B cell (primary cell): ENCODE data around the gene LRRC32. TPM values are rescaled to one million over a fixed set of nuclear protein-coding genes. Genes with fewer than 3 reads are reported as not detected.

Experiments
- ATAC-seq: fragments of 200-7000 bp; cut with Tn5 transposase; one replicate; pipeline ENCODE4 v1.10.0; 2021; ENCODE audit warnings: low read depth, mild to moderate bottlenecking, moderate number of reproducible peaks, moderate library complexity
- CTCF ChIA-PET: fragments of 350-600 bp; sonication (Branson Sonifier 250); formaldehyde crosslinking; loops from one replicate; lab custom pipeline; 2021; ENCODE audit warnings: antibody characterized with exemption, inconsistent platforms; lab: Charles Lee
- POLR2A ChIA-PET: fragments of 350-600 bp; sonication (Branson Sonifier 250); formaldehyde crosslinking; loops from one replicate; lab custom pipeline; 2021; ENCODE audit warnings: antibody characterized with exemption; lab: Charles Lee
- DNase-seq: peaks from one replicate; pipeline ENCODE4 v3.0.0; 2013
- H2AFZ ChIP-seq: 2 replicates; pipeline ENCODE4 v1.6.1; 2012; ENCODE audit warnings: mild to moderate bottlenecking, low read depth, low read length; ENCODE audit not compliant: insufficient read depth, poor library complexity, severe bottlenecking
- H3K27ac ChIP-seq, 2 donors: 1 replicate in 1 of 2; 2 replicates in 1 of 2; pipeline ENCODE4 v1.5.1; 2012 to 2013; ENCODE audit warnings: low read length in 2 of 2, mild to moderate bottlenecking in 2 of 2, moderate library complexity in 1 of 2
- H3K27me3 ChIP-seq, 4 experiments: fragments of 200-600 bp in 1 of 4; sonication (generic) in 1 of 4; replicated peaks in 1 of 4; 1 replicate in 2 of 4; 2 replicates in 2 of 4; pipeline versions ENCODE4 v1.6.1 to v1.7.0; 2013 to 2016; ENCODE audit warnings: low read length in 3 of 4, mild to moderate bottlenecking in 2 of 4, mixed read lengths in 1 of 4, moderate library complexity in 1 of 4; ENCODE audit not compliant: insufficient read depth in 4 of 4, control insufficient read depth in 3 of 4; ENCODE audit errors: control extremely low read depth in 1 of 4
- H3K36me3 ChIP-seq, 2 experiments: replicated peaks in 1 of 2; 1 replicate in 1 of 2; 2 replicates in 1 of 2; pipeline versions ENCODE4 v1.6.1 to v1.7.1; 2013; ENCODE audit warnings: low read length in 1 of 2; ENCODE audit not compliant: insufficient read depth in 2 of 2, control insufficient read depth in 1 of 2; ENCODE audit errors: control extremely low read depth in 1 of 2, extremely low read depth in 1 of 2
- H3K4me1 ChIP-seq, 2 donors: fragments of 200-600 bp in 1 of 2; sonication (generic) in 1 of 2; 1 replicate in 1 of 2; 2 replicates in 1 of 2; pipeline versions ENCODE4 v1.5.1 to v1.6.1; 2013 to 2017; ENCODE audit warnings: low read length in 2 of 2; ENCODE audit not compliant: control insufficient read depth in 2 of 2, insufficient read depth in 2 of 2
- H3K4me2 ChIP-seq: replicated peaks from 2 replicates; pipeline ENCODE3; 2012; ENCODE audit warnings: mild to moderate bottlenecking, low read depth, low read length; ENCODE audit not compliant: poor library complexity, severe bottlenecking
- H3K4me3 ChIP-seq, 5 experiments: fragments of 200-600 bp in 1 of 5; sonication (generic) in 1 of 5; 1 replicate in 3 of 5; 2 replicates in 2 of 5; pipeline versions ENCODE4 v1.5.1 to v1.7.0; 2011 to 2016; ENCODE audit warnings: low read length in 4 of 5, mild to moderate bottlenecking in 4 of 5, low read depth in 2 of 5, control low read depth in 1 of 5, moderate library complexity in 1 of 5; ENCODE audit not compliant: insufficient read depth in 1 of 5; ENCODE audit errors: control extremely low read depth in 1 of 5, extremely low read depth in 1 of 5
- H3K79me2 ChIP-seq: fragments of 200-600 bp; sonication (generic); one replicate; pipeline ENCODE4 v1.6.0; 2016; ENCODE audit warnings: low read length; ENCODE audit not compliant: control insufficient read depth, insufficient read depth
- H3K9ac ChIP-seq: fragments of 200-600 bp; sonication (generic); 2 replicates; pipeline ENCODE4 v1.6.1; 2017; ENCODE audit warnings: mild to moderate bottlenecking, low read length, moderate library complexity
- H3K9me3 ChIP-seq, 3 donors: one replicate each; pipeline versions ENCODE4 v1.6.1 to v1.7.1; 2013; ENCODE audit warnings: low read length in 2 of 3; ENCODE audit not compliant: control insufficient read depth in 2 of 3, insufficient read depth in 1 of 3; ENCODE audit errors: control extremely low read depth in 1 of 3
- H4K20me1 ChIP-seq: 2 replicates; pipeline ENCODE4 v1.6.0; 2012; ENCODE audit warnings: mild to moderate bottlenecking, low read length; ENCODE audit not compliant: insufficient read depth, control insufficient read depth, poor library complexity, severe bottlenecking
- H3K27ac Mint-ChIP-seq: one replicate; pipeline ENCODE4 v1.8.0; 2021; ENCODE audit warnings: mixed read lengths
- H3K27me3 Mint-ChIP-seq: one replicate; pipeline ENCODE4 v1.8.0; 2021; ENCODE audit warnings: mixed read lengths
- H3K4me1 Mint-ChIP-seq: one replicate; pipeline ENCODE4 v1.8.0; 2021; ENCODE audit warnings: mixed read lengths
- H3K4me3 Mint-ChIP-seq: one replicate; pipeline ENCODE4 v1.8.0; 2021; ENCODE audit warnings: mixed read lengths
- H3K9me3 Mint-ChIP-seq: one replicate; pipeline ENCODE4 v1.8.0; 2022; ENCODE audit warnings: mixed read lengths; ENCODE audit not compliant: insufficient read depth
- EZH2 ChIP-seq: IDR thresholded peaks from 2 replicates; pipeline ENCODE4 v1.6.1; 2012; ENCODE audit warnings: borderline replicate concordance, low read depth, mild to moderate bottlenecking, moderate library complexity, low read length; ENCODE audit not compliant: insufficient read depth, poor library complexity, severe bottlenecking
- WGBS: methylation state at CpG from one replicate; pipeline ENCODE4 v1.1.5; 2013; ENCODE audit warnings: missing lambda C conversion rate; ENCODE audit not compliant: insufficient coverage; 5-methylcytosine and 5-hydroxymethylcytosine counted together
- intact Hi-C: fragments of 100-400 bp; cut with micrococcal nuclease; formaldehyde crosslinking; loops from one replicate; pipeline ENCODE4 v1.10.0; 2022
- polyA plus RNA-seq: library from polyadenylated mRNA; depleted of rRNA; stranded (reverse); fragments of >200 nt; gene quantifications from 2 replicates; pipeline ENCODE4 v1.2.3, GENCODE V29; 2012
- total RNA-seq, 2 donors: library from RNA; stranded (reverse); fragments of 120-200 nt in 1 of 2; gene quantifications; 1 replicate in 1 of 2; 2 replicates in 1 of 2; pipeline versions ENCODE4 v1.2.3 to v1.2.4, GENCODE V29; 2013 to 2022
- TF ChIP-seq, protein P1 (sequence below): fragments of 200-600 bp; IDR thresholded peaks from one replicate; pipeline ENCODE4 v1.8.0; 2022; ENCODE audit warnings: antibody characterized with exemption, mild to moderate bottlenecking

Gene LRRC32
- total and polyA plus RNA-seq, 2 donors (not counting 1 experiment from before 2014, with no cell fraction given), result 0.60 to 1.4 TPM

DNA sequence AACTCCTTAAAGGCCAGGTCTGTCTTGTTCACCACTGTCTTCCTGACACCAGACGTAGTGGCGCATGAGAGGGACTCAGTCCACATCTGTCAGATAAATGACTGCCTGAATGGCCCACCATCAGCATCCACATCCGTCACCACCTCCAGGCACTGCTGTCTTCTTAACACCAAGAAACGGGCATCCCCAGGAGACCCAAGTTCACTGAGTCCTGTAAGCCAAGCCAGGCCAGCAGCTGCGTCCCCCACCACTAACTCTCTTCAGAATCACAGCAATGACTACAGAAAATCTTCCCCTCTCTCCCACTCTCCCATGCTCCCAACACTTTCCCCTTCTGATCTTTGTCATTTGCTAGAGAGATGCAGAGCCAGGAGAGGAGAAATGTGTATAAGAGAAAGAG is 47.3 kb upstream of the LRRC32 start:
- CTCF ChIA-PET, result interaction anchor here (1.3 kb wide), 1 partner anchor 8 kb away, joined by 3 read pairs; no protein-coding TSS in a partner anchor
- Mint-ChIP-seq H3K4me3 (no peak overlapping the region), H3K9me3 (no peaks in the 10 kb centered on the region), H3K4me1 (peaks cover 7% of the 10 kb centered on the region), H3K27ac (no peak overlapping the region), H3K27me3 (peaks cover 18% of the 10 kb centered on the region)
- H2AFZ ChIP-seq, result no peak overlapping the region
- no peak overlapping the region for H3K4me2 ChIP-seq
- no peaks in the 10 kb centered on the region for H4K20me1 ChIP-seq
- H3K9me3 ChIP-seq, result no peaks in the 10 kb centered on the region
- H3K4me1 ChIP-seq, result peaks cover 5 to 8% of the 10 kb centered on the region in 2 donors
- H3K79me2 ChIP-seq, result no peaks in the 10 kb centered on the region
- DNase-seq (no peak), ATAC-seq (no peak)
- POLR2A ChIA-PET, result no interaction called here
- H3K27me3 ChIP-seq, result peaks cover 0 to 10% (median 3%) of the 10 kb centered on the region in 4 experiments
- WGBS, result 94% methylated on average over 5 of the region's 5 CpGs
- intact Hi-C loops, result no loop called here
- no peaks in the 10 kb centered on the region for H3K36me3 ChIP-seq
- H3K27ac ChIP-seq, result no peak overlapping the region
- TF ChIP-seq EZH2, result no peak
- TF ChIP-seq, protein P1, sequence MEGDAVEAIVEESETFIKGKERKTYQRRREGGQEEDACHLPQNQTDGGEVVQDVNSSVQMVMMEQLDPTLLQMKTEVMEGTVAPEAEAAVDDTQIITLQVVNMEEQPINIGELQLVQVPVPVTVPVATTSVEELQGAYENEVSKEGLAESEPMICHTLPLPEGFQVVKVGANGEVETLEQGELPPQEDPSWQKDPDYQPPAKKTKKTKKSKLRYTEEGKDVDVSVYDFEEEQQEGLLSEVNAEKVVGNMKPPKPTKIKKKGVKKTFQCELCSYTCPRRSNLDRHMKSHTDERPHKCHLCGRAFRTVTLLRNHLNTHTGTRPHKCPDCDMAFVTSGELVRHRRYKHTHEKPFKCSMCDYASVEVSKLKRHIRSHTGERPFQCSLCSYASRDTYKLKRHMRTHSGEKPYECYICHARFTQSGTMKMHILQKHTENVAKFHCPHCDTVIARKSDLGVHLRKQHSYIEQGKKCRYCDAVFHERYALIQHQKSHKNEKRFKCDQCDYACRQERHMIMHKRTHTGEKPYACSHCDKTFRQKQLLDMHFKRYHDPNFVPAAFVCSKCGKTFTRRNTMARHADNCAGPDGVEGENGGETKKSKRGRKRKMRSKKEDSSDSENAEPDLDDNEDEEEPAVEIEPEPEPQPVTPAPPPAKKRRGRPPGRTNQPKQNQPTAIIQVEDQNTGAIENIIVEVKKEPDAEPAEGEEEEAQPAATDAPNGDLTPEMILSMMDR, result no peak
- no peak overlapping the region for H3K4me3 ChIP-seq
- no peak overlapping the region for H3K9ac ChIP-seq

- TF ChIP-seq EZH2, result no peak
- WGBS, result 94% methylated on average over 4 of the region's 4 CpGs
- Mint-ChIP-seq H3K4me3 (no peak overlapping the region), H3K27me3 (peaks cover 14% of the 10 kb centered on the region), H3K27ac (no peak overlapping the region), H3K9me3 (no peaks in the 10 kb centered on the region), H3K4me1 (peaks cover 5% of the 10 kb centered on the region)
- no peak for ATAC-seq
- Histone ChIP-seq H3K79me2 (no peaks in the 10 kb centered on the region), H3K9ac (no peak overlapping the region), H3K4me3 (no peak overlapping the region), H3K27me3 (peaks cover 0 to 8% (median 3%) of the 10 kb centered on the region in 4 experiments), H3K4me1 (peaks cover 5 to 8% of the 10 kb centered on the region in 2 donors), H3K4me2 (no peak overlapping the region), H3K9me3 (no peaks in the 10 kb centered on the region), H4K20me1 (no peaks in the 10 kb centered on the region), H2AFZ (no peak overlapping the region), H3K36me3 (no peaks in the 10 kb centered on the region), H3K27ac (no peak overlapping the region)
- intact Hi-C loops, result no loop called here
- DNase-seq, result no peak
- POLR2A ChIA-PET, result no interaction called here
- CTCF ChIA-PET, result interaction anchor here (1.3 kb wide), 1 partner anchor 9 kb away, joined by 3 read pairs; no protein-coding TSS in a partner anchor
These were observed 46.8 kb upstream of the LRRC32 start for GRCh38 chr11:76717369-76717768.
